HEK293 (cell line): Measurements from ENCODE around the gene SH3PXD2B.

Experiments
- BCL11A ChIP-seq: fragments of 450-650 bp; formaldehyde crosslinking; IDR thresholded peaks from 2 replicates; pipeline ENCODE4 v1.5.1; 2016; ENCODE audit warnings: low read depth, missing biosample characterization, missing genetic modification characterization
- CTCF ChIP-seq: fragments of 450-650 bp; formaldehyde crosslinking; IDR thresholded peaks from 2 replicates; pipeline ENCODE4 v1.5.1; 2016; ENCODE audit warnings: missing biosample characterization, missing genetic modification characterization
- OVOL3 ChIP-seq: fragments of 450-650 bp; formaldehyde crosslinking; IDR thresholded peaks from 2 replicates; pipeline ENCODE4 v1.5.1; 2016; ENCODE audit warnings: missing biosample characterization, missing genetic modification characterization
- RBAK ChIP-seq: fragments of 450-650 bp; formaldehyde crosslinking; IDR thresholded peaks from 2 replicates; pipeline ENCODE4 v1.5.1; 2016; ENCODE audit warnings: missing biosample characterization, missing genetic modification characterization
- ZFHX2 ChIP-seq: fragments of 450-650 bp; formaldehyde crosslinking; conservative IDR thresholded peaks from 2 replicates; pipeline ENCODE4 v1.5.1; 2016; ENCODE audit warnings: missing biosample characterization, missing genetic modification characterization
- ZNF2 ChIP-seq: fragments of 450-650 bp; formaldehyde crosslinking; IDR thresholded peaks from 2 replicates; pipeline ENCODE4 v1.5.1; 2016; ENCODE audit warnings: missing biosample characterization, missing genetic modification characterization
- ZNF221 ChIP-seq: fragments of 450-650 bp; formaldehyde crosslinking; IDR thresholded peaks from 2 replicates; pipeline ENCODE4 v1.5.1; 2017; ENCODE audit warnings: missing biosample characterization, missing genetic modification characterization, borderline replicate concordance
- ZNF785 ChIP-seq: fragments of 450-650 bp; formaldehyde crosslinking; IDR thresholded peaks from 2 replicates; pipeline ENCODE4 v1.5.1; 2016; ENCODE audit warnings: missing biosample characterization, missing genetic modification characterization
- ZNF791 ChIP-seq: fragments of 450-650 bp; formaldehyde crosslinking; IDR thresholded peaks from 2 replicates; pipeline ENCODE4 v1.5.1; 2016; ENCODE audit warnings: missing biosample characterization, missing genetic modification characterization
- TF ChIP-seq, protein P1 (sequence below): fragments of 450-650 bp; formaldehyde crosslinking; IDR thresholded peaks from 2 replicates; pipeline ENCODE4 v1.5.1; 2017; ENCODE audit warnings: missing biosample characterization, missing genetic modification characterization
- TF ChIP-seq, protein P2 (sequence below): fragments of 450-650 bp; formaldehyde crosslinking; IDR thresholded peaks from 2 replicates; pipeline ENCODE4 v1.5.1; 2017; ENCODE audit warnings: missing biosample characterization, mild to moderate bottlenecking, missing genetic modification characterization, moderate library complexity

GRCh38 chr5:172440486-172440885 lies 13.8 kb downstream of the SH3PXD2B start:
- TF ChIP-seq CTCF (tag by site-specific recombination) (no peak), BCL11A (tag by site-specific recombination) (no peak), ZFHX2 (tag by site-specific recombination) (no peak), RBAK (tag by site-specific recombination) (no peak), ZNF2 (tag by site-specific recombination) (no peak), OVOL3 (tag by site-specific recombination) (no peak), ZNF791 (tag by site-specific recombination) (no peak), ZNF785 (tag by site-specific recombination) (no peak), ZNF221 (tag by site-specific recombination) (no peak)
- TF ChIP-seq, protein P1, sequence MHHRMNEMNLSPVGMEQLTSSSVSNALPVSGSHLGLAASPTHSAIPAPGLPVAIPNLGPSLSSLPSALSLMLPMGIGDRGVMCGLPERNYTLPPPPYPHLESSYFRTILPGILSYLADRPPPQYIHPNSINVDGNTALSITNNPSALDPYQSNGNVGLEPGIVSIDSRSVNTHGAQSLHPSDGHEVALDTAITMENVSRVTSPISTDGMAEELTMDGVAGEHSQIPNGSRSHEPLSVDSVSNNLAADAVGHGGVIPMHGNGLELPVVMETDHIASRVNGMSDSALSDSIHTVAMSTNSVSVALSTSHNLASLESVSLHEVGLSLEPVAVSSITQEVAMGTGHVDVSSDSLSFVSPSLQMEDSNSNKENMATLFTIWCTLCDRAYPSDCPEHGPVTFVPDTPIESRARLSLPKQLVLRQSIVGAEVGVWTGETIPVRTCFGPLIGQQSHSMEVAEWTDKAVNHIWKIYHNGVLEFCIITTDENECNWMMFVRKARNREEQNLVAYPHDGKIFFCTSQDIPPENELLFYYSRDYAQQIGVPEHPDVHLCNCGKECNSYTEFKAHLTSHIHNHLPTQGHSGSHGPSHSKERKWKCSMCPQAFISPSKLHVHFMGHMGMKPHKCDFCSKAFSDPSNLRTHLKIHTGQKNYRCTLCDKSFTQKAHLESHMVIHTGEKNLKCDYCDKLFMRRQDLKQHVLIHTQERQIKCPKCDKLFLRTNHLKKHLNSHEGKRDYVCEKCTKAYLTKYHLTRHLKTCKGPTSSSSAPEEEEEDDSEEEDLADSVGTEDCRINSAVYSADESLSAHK (tag by site-specific recombination) = no peak
- TF ChIP-seq, protein P2, sequence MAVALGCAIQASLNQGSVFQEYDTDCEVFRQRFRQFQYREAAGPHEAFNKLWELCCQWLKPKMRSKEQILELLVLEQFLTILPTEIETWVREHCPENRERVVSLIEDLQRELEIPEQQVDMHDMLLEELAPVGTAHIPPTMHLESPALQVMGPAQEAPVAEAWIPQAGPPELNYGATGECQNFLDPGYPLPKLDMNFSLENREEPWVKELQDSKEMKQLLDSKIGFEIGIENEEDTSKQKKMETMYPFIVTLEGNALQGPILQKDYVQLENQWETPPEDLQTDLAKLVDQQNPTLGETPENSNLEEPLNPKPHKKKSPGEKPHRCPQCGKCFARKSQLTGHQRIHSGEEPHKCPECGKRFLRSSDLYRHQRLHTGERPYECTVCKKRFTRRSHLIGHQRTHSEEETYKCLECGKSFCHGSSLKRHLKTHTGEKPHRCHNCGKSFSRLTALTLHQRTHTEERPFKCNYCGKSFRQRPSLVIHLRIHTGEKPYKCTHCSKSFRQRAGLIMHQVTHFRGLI (tag by site-specific recombination) = no peak
